Measurements from ENCODE around the gene HDAC11. TPM values are rescaled to one million over a fixed set of nuclear protein-coding genes. Genes with fewer than 3 reads are reported as not detected.
A peak's percentile ranks its signal among the peaks of the same experiment; 100 is the strongest.

The HDAC11 gene
- total and polyA plus RNA-seq, 2 of the 13 experiments (the other 11 are each of a cell fraction or from before 2014, with no cell fraction given): 13.7 to 33.1 TPM

GRCh38 chr3:13475871-13476590, 4.1 kb upstream of the HDAC11 start (continued):
- peak; percentile 78 for TF ChIP-seq HDAC1 (CRISPR knock-in tag; IDR thresholded peaks at IDR 0.05)
- TF ChIP-seq IRF9 (CRISPR knock-in tag; IDR thresholded peaks at IDR 0.05; ENCODE audit: borderline replicate concordance): peak; percentile 2; the same call in 1 of the 2 replicates
- TF ChIP-seq PAX8 (CRISPR knock-in tag; IDR thresholded peaks at IDR 0.05; ENCODE audit: borderline replicate concordance): no peak
- TF ChIP-seq, protein P1, sequence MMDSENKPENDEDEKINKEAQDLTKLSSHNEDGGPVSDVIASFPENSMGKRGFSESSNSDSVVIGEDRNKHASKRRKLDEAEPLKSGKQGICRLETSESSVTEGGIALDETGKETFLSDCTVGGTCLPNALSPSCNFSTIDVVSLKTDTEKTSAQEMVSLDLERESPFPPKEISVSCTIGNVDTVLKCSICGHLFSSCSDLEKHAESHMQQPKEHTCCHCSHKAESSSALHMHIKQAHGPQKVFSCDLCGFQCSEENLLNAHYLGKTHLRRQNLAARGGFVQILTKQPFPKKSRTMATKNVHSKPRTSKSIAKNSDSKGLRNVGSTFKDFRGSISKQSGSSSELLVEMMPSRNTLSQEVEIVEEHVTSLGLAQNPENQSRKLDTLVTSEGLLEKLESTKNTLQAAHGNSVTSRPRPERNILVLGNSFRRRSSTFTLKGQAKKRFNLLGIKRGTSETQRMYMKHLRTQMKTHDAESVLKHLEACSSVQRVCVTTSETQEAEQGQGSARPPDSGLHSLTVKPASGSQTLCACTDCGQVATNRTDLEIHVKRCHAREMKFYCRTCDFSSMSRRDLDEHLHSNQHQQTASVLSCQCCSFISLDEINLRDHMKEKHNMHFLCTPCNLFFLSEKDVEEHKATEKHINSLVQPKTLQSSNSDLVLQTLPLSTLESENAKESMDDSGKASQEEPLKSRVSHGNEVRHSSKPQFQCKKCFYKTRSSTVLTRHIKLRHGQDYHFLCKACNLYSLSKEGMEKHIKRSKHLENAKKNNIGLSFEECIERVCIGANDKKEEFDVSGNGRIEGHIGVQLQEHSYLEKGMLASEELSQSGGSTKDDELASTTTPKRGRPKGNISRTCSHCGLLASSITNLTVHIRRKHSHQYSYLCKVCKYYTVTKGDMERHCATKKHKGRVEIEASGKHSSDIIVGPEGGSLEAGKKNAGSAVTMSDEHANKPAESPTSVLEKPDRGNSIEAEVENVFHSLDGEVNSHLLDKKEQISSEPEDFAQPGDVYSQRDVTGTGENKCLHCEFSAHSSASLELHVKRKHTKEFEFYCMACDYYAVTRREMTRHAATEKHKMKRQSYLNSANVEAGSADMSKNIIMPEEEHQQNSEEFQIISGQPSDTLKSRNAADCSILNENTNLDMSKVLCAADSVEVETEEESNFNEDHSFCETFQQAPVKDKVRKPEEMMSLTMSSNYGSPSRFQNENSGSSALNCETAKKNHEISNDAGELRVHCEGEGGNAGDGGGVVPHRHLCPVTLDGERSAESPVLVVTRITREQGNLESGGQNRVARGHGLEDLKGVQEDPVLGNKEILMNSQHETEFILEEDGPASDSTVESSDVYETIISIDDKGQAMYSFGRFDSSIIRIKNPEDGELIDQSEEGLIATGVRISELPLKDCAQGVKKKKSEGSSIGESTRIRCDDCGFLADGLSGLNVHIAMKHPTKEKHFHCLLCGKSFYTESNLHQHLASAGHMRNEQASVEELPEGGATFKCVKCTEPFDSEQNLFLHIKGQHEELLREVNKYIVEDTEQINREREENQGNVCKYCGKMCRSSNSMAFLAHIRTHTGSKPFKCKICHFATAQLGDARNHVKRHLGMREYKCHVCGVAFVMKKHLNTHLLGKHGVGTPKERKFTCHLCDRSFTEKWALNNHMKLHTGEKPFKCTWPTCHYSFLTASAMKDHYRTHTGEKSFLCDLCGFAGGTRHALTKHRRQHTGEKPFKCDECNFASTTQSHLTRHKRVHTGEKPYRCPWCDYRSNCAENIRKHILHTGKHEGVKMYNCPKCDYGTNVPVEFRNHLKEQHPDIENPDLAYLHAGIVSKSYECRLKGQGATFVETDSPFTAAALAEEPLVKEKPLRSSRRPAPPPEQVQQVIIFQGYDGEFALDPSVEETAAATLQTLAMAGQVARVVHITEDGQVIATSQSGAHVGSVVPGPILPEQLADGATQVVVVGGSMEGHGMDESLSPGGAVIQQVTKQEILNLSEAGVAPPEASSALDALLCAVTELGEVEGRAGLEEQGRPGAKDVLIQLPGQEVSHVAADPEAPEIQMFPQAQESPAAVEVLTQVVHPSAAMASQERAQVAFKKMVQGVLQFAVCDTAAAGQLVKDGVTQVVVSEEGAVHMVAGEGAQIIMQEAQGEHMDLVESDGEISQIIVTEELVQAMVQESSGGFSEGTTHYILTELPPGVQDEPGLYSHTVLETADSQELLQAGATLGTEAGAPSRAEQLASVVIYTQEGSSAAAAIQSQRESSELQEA (CRISPR knock-in tag; IDR thresholded peaks at IDR 0.05; ENCODE audit: not compliant biosample characterization): no peak
- no peak for TF ChIP-seq PAF1 (CRISPR knock-in tag; IDR thresholded peaks at IDR 0.05)
- peak; percentile 86 for TF ChIP-seq IKZF5 (CRISPR knock-in tag; IDR thresholded peaks at IDR 0.05)
- TF ChIP-seq ZNF143 (CRISPR knock-in tag; IDR thresholded peaks at IDR 0.05): no peak
- TF ChIP-seq ZNF414 (CRISPR knock-in tag; IDR thresholded peaks at IDR 0.05): no peak
- no peak for TF ChIP-seq NFATC3 (CRISPR knock-in tag; IDR thresholded peaks at IDR 0.05)
- TF ChIP-seq TCF7 (IDR thresholded peaks at IDR 0.05; ENCODE audit: low read depth): no peak
- TF ChIP-seq TCF7L2 (IDR thresholded peaks at IDR 0.05; ENCODE audit: low read depth, low read length): no peak
- TF ChIP-seq ARID4A (CRISPR knock-in tag; IDR thresholded peaks at IDR 0.05; ENCODE audit: borderline replicate concordance): no peak; the same call in 1 of the 2 replicates

Data from HepG2 (cell line).